HG03066 (cell line): ENCODE results near the gene CRPPA.

Source experiments
- ATAC-seq: cut with Tn5 transposase; IDR thresholded peaks from one replicate; pipeline ENCODE4 v1.9.1; 2021; ENCODE audit warnings: low read depth; ENCODE audit not compliant: unreplicated experiment

The CRPPA gene

GRCh38 chr7:16428182-16428581 is 6.8 kb upstream of the CRPPA start:
- no peak for ATAC-seq

GRCh38 chr7:16423761-16424160 is 2.4 kb upstream of the CRPPA start:
- ATAC-seq: no peak

GRCh38 chr7:16422917-16423316 is 1.6 kb upstream of the CRPPA start:
- ATAC-seq: no peak

- no peak for ATAC-seq
Observed at GRCh38 chr7:16422103-16422435, 731 bp upstream of the CRPPA start.

- ATAC-seq: peak; percentile 85
Observed at GRCh38 chr7:16420649-16421332, 547 bp downstream of the CRPPA start.

GRCh38 chr7:16420329-16420648 is 1.0 kb downstream of the CRPPA start:
- no peak for ATAC-seq

GRCh38 chr7:16419859-16420258 is 1.5 kb downstream of the CRPPA start:
- ATAC-seq: no peak

GRCh38 chr7:16419126-16419525 is 2.2 kb downstream of the CRPPA start:
- no peak for ATAC-seq

GRCh38 chr7:16417906-16418305 is 3.4 kb downstream of the CRPPA start:
- ATAC-seq: no peak

GRCh38 chr7:16416289-16417282 is 4.8 kb downstream of the CRPPA start:
- ATAC-seq: no peak

- ATAC-seq: no peak
Observed at GRCh38 chr7:16412274-16413254, 8.8 kb downstream of the CRPPA start.

- no peak for ATAC-seq
Observed at GRCh38 chr7:16411391-16411790, 9.9 kb downstream of the CRPPA start.

GRCh38 chr7:16409777-16410176 is 11.6 kb downstream of the CRPPA start:
- ATAC-seq: no peak

- ATAC-seq: no peak
Observed at GRCh38 chr7:16404636-16405035, 16.7 kb downstream of the CRPPA start.

GRCh38 chr7:16403475-16403874 is 17.9 kb downstream of the CRPPA start:
- no peak for ATAC-seq

- ATAC-seq: no peak
Observed at GRCh38 chr7:16402940-16403339, 18.4 kb downstream of the CRPPA start.

GRCh38 chr7:16402091-16402490 is 19.2 kb downstream of the CRPPA start:
- no peak for ATAC-seq

- no peak for ATAC-seq
Observed at GRCh38 chr7:16400893-16401275, 20.5 kb downstream of the CRPPA start.

- no peak for ATAC-seq
Observed at GRCh38 chr7:16399916-16400892, 21.1 kb downstream of the CRPPA start.
